ENCODE results near the gene RAB6C.

DNA sequence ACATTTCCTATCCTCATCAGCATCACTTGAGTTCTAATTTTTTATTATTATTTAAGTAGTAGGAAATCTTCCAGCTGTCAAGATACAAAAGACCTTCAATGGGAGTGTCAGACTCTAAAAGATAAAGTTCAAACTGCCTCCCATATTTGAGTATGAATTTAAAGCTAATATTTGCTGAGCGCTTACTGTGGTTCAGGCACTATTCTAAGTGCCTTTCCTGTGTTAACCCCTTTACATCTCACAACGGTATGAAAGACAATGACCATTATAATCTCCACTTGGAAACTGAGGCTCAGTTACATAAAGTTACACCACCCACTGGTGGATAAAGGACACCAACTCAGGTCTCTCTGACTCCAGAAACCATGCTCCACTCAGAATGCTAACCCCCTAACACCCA is 39.9 kb downstream of the RAB6C start:
- TF ChIP-seq, protein P1, sequence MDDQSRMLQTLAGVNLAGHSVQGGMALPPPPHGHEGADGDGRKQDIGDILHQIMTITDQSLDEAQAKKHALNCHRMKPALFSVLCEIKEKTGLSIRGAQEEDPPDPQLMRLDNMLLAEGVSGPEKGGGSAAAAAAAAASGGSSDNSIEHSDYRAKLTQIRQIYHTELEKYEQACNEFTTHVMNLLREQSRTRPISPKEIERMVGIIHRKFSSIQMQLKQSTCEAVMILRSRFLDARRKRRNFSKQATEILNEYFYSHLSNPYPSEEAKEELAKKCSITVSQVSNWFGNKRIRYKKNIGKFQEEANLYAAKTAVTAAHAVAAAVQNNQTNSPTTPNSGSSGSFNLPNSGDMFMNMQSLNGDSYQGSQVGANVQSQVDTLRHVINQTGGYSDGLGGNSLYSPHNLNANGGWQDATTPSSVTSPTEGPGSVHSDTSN (IDR thresholded peaks at IDR 0.05; ENCODE audit: insufficient replicate concordance, low read depth, low read length): no peak
- TF ChIP-seq CREB1 (IDR thresholded peaks at IDR 0.05; ENCODE audit: low read depth): no peak
- TF ChIP-seq, protein P2, sequence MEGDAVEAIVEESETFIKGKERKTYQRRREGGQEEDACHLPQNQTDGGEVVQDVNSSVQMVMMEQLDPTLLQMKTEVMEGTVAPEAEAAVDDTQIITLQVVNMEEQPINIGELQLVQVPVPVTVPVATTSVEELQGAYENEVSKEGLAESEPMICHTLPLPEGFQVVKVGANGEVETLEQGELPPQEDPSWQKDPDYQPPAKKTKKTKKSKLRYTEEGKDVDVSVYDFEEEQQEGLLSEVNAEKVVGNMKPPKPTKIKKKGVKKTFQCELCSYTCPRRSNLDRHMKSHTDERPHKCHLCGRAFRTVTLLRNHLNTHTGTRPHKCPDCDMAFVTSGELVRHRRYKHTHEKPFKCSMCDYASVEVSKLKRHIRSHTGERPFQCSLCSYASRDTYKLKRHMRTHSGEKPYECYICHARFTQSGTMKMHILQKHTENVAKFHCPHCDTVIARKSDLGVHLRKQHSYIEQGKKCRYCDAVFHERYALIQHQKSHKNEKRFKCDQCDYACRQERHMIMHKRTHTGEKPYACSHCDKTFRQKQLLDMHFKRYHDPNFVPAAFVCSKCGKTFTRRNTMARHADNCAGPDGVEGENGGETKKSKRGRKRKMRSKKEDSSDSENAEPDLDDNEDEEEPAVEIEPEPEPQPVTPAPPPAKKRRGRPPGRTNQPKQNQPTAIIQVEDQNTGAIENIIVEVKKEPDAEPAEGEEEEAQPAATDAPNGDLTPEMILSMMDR (IDR thresholded peaks at IDR 0.05 in 2 of 3, conservative IDR thresholded peaks at IDR 0.05 in 1 of 3; ENCODE audit: control insufficient read depth in 2 of 3, extremely low read depth in 1 of 3, insufficient read depth in 1 of 3, low read depth in 3 of 3, low read length in 3 of 3): no peak
- no peak for TF ChIP-seq POLR2A (IDR thresholded peaks at IDR 0.05; ENCODE audit: low read depth, low read length)

Measured in GM12878 (cell line).